NCI-H2196 (cell line): ENCODE measurements around the gene RNF145.
"Not testable (repeated sequence)": the region's sequence is repeated elsewhere in the genome, so short reads cannot be mapped to it uniquely, and the experiment has no call there.

Experiments used
- DNase-seq: peaks from one replicate; lab custom pipeline; 2025; ENCODE audit not compliant: unreplicated experiment; lab: John Stamatoyannopoulos, UW

RNF145 gene

GRCh38 chr5:159209438-159210209, at the start of gene RNF145:
Gene RNF145, minus strand, starts transcription at chr5:159209553. Its CDS starts 5,936 bp downstream, at chr5:159203617.
- DNase-seq, result peak; percentile 81

- DNase-seq, result no peak
These were observed 49.0 kb upstream of the RNF145 start for GRCh38 chr5:159258361-159258760.

- no peak for DNase-seq
These were observed 48.4 kb upstream of the RNF145 start for GRCh38 chr5:159257629-159258283.

- no peak for DNase-seq
These were observed 47.7 kb upstream of the RNF145 start for GRCh38 chr5:159257007-159257406.

- no peak for DNase-seq
These were observed 42.8 kb upstream of the RNF145 start for GRCh38 chr5:159252195-159252594.

- no peak for DNase-seq
These were observed 39.8 kb upstream of the RNF145 start for GRCh38 chr5:159249158-159249557.

- no peak for DNase-seq
These were observed 35.5 kb upstream of the RNF145 start for GRCh38 chr5:159244890-159245289.

- no peak for DNase-seq
These were observed 34.8 kb upstream of the RNF145 start for GRCh38 chr5:159244163-159244562.

GRCh38 chr5:159243385-159243784, 34.0 kb upstream of the RNF145 start:
- no peak for DNase-seq

GRCh38 chr5:159242656-159243055, 33.3 kb upstream of the RNF145 start:
- DNase-seq, result no peak

- DNase-seq, result no peak
These were observed 32.7 kb upstream of the RNF145 start for GRCh38 chr5:159241946-159242552.

- DNase-seq, result no peak
These were observed 31.0 kb upstream of the RNF145 start for GRCh38 chr5:159240301-159240870.

GRCh38 chr5:159235871-159236520, 26.6 kb upstream of the RNF145 start:
- not testable (repeated sequence) for DNase-seq

- DNase-seq, result no peak
These were observed 21.8 kb upstream of the RNF145 start for GRCh38 chr5:159231167-159231566.

- DNase-seq, result no peak
These were observed 21.3 kb upstream of the RNF145 start for GRCh38 chr5:159230657-159231056.

GRCh38 chr5:159228097-159228496, 18.7 kb upstream of the RNF145 start:
- DNase-seq, result peak; percentile 17

GRCh38 chr5:159227452-159227851, 18.1 kb upstream of the RNF145 start:
- DNase-seq, result no peak

GRCh38 chr5:159226451-159226850, 17.1 kb upstream of the RNF145 start:
- DNase-seq, result no peak

GRCh38 chr5:159224471-159224870, 15.1 kb upstream of the RNF145 start:
- no peak for DNase-seq

GRCh38 chr5:159223469-159223868, 14.1 kb upstream of the RNF145 start:
- DNase-seq, result no peak

- no peak for DNase-seq
These were observed 10.9 kb upstream of the RNF145 start for GRCh38 chr5:159220206-159220605.
